ENCODE measurements around the gene NFS1. TPM values are rescaled to one million over a fixed set of nuclear protein-coding genes. Genes with fewer than 3 reads are reported as not detected.

The NFS1 gene
- total and polyA plus RNA-seq, 4 donors, result 30.1 to 55.2 (median 46.1) TPM

- Histone ChIP-seq H3K27me3 (ENCODE audit: control insufficient read depth in 4 of 4, insufficient read depth in 4 of 4, low read length in 3 of 4) (no peaks in the 10 kb centered on the region), H3K27ac (ENCODE audit: low read depth in 1 of 2, low read length in 2 of 2) (no peak overlapping the region), H3K9ac (ENCODE audit: low read depth in 1 of 2, low read length in 2 of 2) (no peak overlapping the region), H3K9me3 (ENCODE audit: control insufficient read depth in 4 of 4, low read length in 3 of 4) (no peaks in the 10 kb centered on the region), H3K36me3 (ENCODE audit: control insufficient read depth in 4 of 4, insufficient read depth in 3 of 4, low read depth in 1 of 4, low read length in 3 of 4) (peaks cover 15 to 84% (median 77%) of the 10 kb centered on the region in 4 donors), H3K4me1 (ENCODE audit: control insufficient read depth in 4 of 4, insufficient read depth in 4 of 4, low read length in 3 of 4) (peaks cover 4 to 60% (median 42%) of the 10 kb centered on the region in 4 donors), H3K4me3 (ENCODE audit: low read depth in 1 of 3, low read length in 3 of 3) (no peak overlapping the region)
- TF ChIP-seq ZBTB33 (IDR thresholded peaks at IDR 0.05), result no peak
- no peak for TF ChIP-seq MAX (IDR thresholded peaks at IDR 0.05)
- TF ChIP-seq YY1 (IDR thresholded peaks at IDR 0.05), result no peak
- TF ChIP-seq NR2F2 (IDR thresholded peaks at IDR 0.05), result no peak
- no peak for TF ChIP-seq GABPA (IDR thresholded peaks at IDR 0.05 in 1 of 2, conservative IDR thresholded peaks at IDR 0.05 in 1 of 2)
- no peak for TF ChIP-seq JUND (IDR thresholded peaks at IDR 0.05)
- no peak for TF ChIP-seq SP1 (IDR thresholded peaks at IDR 0.05)
- no peak for TF ChIP-seq RAD21 (IDR thresholded peaks at IDR 0.05)
- TF ChIP-seq REST (IDR thresholded peaks at IDR 0.05), result no peak
- no peak for TF ChIP-seq TAF1 (conservative IDR thresholded peaks at IDR 0.05)
- TF ChIP-seq EGR1 (IDR thresholded peaks at IDR 0.05; ENCODE audit: low read depth in 2 of 2), result no peak
- no peak for TF ChIP-seq FOXA2 (IDR thresholded peaks at IDR 0.05)
- no peak for TF ChIP-seq FOXA1 (IDR thresholded peaks at IDR 0.05)
- no peak for TF ChIP-seq CTCF (IDR thresholded peaks at IDR 0.05; ENCODE audit: low read depth, low read length, missing input control)
- TF ChIP-seq HNF4G (IDR thresholded peaks at IDR 0.05), result no peak
- TF ChIP-seq ATF3 (IDR thresholded peaks at IDR 0.05), result no peak
- TF ChIP-seq HNF4A (conservative IDR thresholded peaks at IDR 0.05), result no peak
- no peak for DNase-seq (ENCODE audit: low spot score)
Observed at GRCh38 chr20:35734374-35734773, 35.2 kb upstream of the NFS1 start.

GRCh38 chr20:35732644-35732982 is 33.5 kb upstream of the NFS1 start:
- peaks cover 2 to 50% (median 32%) of the 10 kb centered on the region in 4 donors for H3K4me1 ChIP-seq (ENCODE audit: control insufficient read depth in 4 of 4, insufficient read depth in 4 of 4, low read length in 3 of 4)
- TF ChIP-seq FOXA2 (IDR thresholded peaks at IDR 0.05), result no peak
- no peak for TF ChIP-seq RAD21 (IDR thresholded peaks at IDR 0.05)
- TF ChIP-seq HNF4G (IDR thresholded peaks at IDR 0.05), result no peak
- TF ChIP-seq YY1 (IDR thresholded peaks at IDR 0.05), result no peak
- TF ChIP-seq CTCF (IDR thresholded peaks at IDR 0.05; ENCODE audit: low read depth, low read length, missing input control), result no peak
- TF ChIP-seq RXRA (IDR thresholded peaks at IDR 0.05), result no peak
- TF ChIP-seq ZBTB33 (IDR thresholded peaks at IDR 0.05), result no peak
- no peak for TF ChIP-seq ATF3 (IDR thresholded peaks at IDR 0.05)
- TF ChIP-seq MAX (IDR thresholded peaks at IDR 0.05), result no peak
- no peak for TF ChIP-seq TAF1 (conservative IDR thresholded peaks at IDR 0.05)
- no peak for TF ChIP-seq HNF4A (conservative IDR thresholded peaks at IDR 0.05)
- no peak for TF ChIP-seq EGR1 (IDR thresholded peaks at IDR 0.05; ENCODE audit: low read depth in 2 of 2)

More at GRCh38 chr20:35732644-35732982, 33.5 kb upstream of the NFS1 start:
- peaks cover 19 to 87% (median 77%) of the 10 kb centered on the region in 4 donors for H3K36me3 ChIP-seq (ENCODE audit: control insufficient read depth in 4 of 4, insufficient read depth in 3 of 4, low read depth in 1 of 4, low read length in 3 of 4)
- 66% methylated on average over 1 of the region's 1 CpG for WGBS
- H3K9ac ChIP-seq (ENCODE audit: low read depth in 1 of 2, low read length in 2 of 2), result no peak overlapping the region
- H3K27me3 ChIP-seq (ENCODE audit: control insufficient read depth in 4 of 4, insufficient read depth in 4 of 4, low read length in 3 of 4), result no peaks in the 10 kb centered on the region
- no peak overlapping the region for H3K4me3 ChIP-seq (ENCODE audit: low read depth in 1 of 3, low read length in 3 of 3)
- DNase-seq (ENCODE audit: low spot score), result no peak
- H3K27ac ChIP-seq (ENCODE audit: low read depth in 1 of 2, low read length in 2 of 2), result no peak overlapping the region
- H3K9me3 ChIP-seq (ENCODE audit: control insufficient read depth in 4 of 4, low read length in 3 of 4), result no peaks in the 10 kb centered on the region

Data from liver (tissue), 9 donors.